Left lung (tissue), 10 donors: ENCODE results near the gene NCBP2L. TPM values are rescaled to one million over a fixed set of nuclear protein-coding genes. Genes with fewer than 3 reads are reported as not detected.

Source experiments
- ATAC-seq: fragments of 200-7000 bp; cut with Tn5 transposase; one replicate; pipeline ENCODE4 v1.9.1; 2020; ENCODE audit warnings: moderate library complexity
- DNase-seq, 4 donors: peaks; one replicate each; pipeline ENCODE4 v3.0.0-alpha.2; 2013 to 2020
- H3K27ac ChIP-seq, 2 donors: fragments of 200-600 bp; sonication (generic) in 1 of 2; one replicate each; pipeline versions ENCODE4 v1.5.0 to v1.8.0; 2020 to 2021
- H3K27me3 ChIP-seq, 2 donors: fragments of 200-600 bp; sonication (generic) in 1 of 2; one replicate each; pipeline versions ENCODE4 v1.5.0 to v1.8.0; 2020 to 2021
- H3K36me3 ChIP-seq, 2 donors: fragments of 200-600 bp; sonication (generic) in 1 of 2; one replicate each; pipeline versions ENCODE4 v1.5.0 to v1.8.0; 2020 to 2021
- H3K4me1 ChIP-seq, 2 donors: fragments of 200-600 bp; one replicate each; pipeline ENCODE4 v1.8.0; 2021
- H3K4me3 ChIP-seq, 2 donors: fragments of 200-600 bp; sonication (generic) in 1 of 2; one replicate each; pipeline versions ENCODE4 v1.5.0 to v1.8.0; 2020 to 2021; ENCODE audit warnings: mild to moderate bottlenecking in 1 of 2
- H3K9me3 ChIP-seq, 2 donors: fragments of 200-600 bp; sonication (generic) in 1 of 2; one replicate each; pipeline versions ENCODE4 v1.5.0 to v1.8.0; 2020 to 2021
- intact Hi-C, 2 donors: fragments of 100-400 bp; cut with DNase I; formaldehyde crosslinking; loops; one replicate each; pipeline versions ENCODE4 v1.11.2 to v1.14.2; 2022
- polyA plus RNA-seq, 6 donors: library from polyadenylated mRNA; unstranded; fragments of 120-200 nt; gene quantifications; one replicate each; pipeline ENCODE4 v1.2.1, GENCODE V29; 2013; ENCODE audit not compliant: insufficient read length in 6 of 6
- total RNA-seq, 2 donors: library from RNA; stranded (reverse); fragmentation: NEBNext Ultra II Directional; extraction: Animal tissue kit (Norgen Biotek cat#: 25700); gene quantifications; one replicate each; pipeline ENCODE4 v1.2.1, GENCODE V29; 2021
- TF ChIP-seq, protein P1 (sequence below), 2 donors: fragments of 200-600 bp; sonication (generic) in 1 of 2; IDR thresholded peaks; one replicate each; pipeline versions ENCODE4 v1.5.0 to v1.8.0; 2021; ENCODE audit warnings: antibody characterized with exemption in 2 of 2
- donor health status: DM: no; HTN: yes; CAD: no.
- donor health status: DM: no; HTN: no; CAD: no.

The NCBP2L gene
- total and polyA plus RNA-seq, 8 donors, result 0.14 to 0.38 (median 0.20) TPM; not detected in 3

DNA sequence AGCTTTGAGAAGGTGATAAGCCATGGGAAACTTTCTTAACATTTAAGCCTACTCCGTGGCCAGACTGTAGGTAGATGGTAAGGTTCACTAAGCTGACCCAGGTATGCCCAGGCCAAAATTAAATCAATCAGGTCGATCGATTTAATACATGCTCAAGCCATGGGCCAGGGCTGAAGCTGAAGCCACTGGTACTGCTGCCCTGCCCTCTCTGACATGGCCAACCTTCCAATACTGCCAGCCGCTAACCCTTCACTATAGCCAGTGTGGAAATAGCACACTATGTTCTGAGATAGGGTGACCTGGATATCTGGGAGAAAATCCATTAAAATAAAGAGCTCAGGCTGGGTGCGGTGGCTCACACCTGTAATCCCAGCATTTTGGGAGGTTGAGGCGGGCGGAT, 33.5 kb upstream of the NCBP2L start:
- intact Hi-C loops, result no loop called here
- Histone ChIP-seq H3K4me1 (peaks cover 16 to 25% of the 10 kb centered on the region in 2 donors), H3K27me3 (no peaks in the 10 kb centered on the region), H3K9me3 (no peaks in the 10 kb centered on the region), H3K4me3 (no peak overlapping the region), H3K36me3 (no peaks in the 10 kb centered on the region), H3K27ac (no peak overlapping the region)
- TF ChIP-seq, protein P1, sequence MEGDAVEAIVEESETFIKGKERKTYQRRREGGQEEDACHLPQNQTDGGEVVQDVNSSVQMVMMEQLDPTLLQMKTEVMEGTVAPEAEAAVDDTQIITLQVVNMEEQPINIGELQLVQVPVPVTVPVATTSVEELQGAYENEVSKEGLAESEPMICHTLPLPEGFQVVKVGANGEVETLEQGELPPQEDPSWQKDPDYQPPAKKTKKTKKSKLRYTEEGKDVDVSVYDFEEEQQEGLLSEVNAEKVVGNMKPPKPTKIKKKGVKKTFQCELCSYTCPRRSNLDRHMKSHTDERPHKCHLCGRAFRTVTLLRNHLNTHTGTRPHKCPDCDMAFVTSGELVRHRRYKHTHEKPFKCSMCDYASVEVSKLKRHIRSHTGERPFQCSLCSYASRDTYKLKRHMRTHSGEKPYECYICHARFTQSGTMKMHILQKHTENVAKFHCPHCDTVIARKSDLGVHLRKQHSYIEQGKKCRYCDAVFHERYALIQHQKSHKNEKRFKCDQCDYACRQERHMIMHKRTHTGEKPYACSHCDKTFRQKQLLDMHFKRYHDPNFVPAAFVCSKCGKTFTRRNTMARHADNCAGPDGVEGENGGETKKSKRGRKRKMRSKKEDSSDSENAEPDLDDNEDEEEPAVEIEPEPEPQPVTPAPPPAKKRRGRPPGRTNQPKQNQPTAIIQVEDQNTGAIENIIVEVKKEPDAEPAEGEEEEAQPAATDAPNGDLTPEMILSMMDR (IDR thresholded peaks at IDR 0.05), result no peak
- ATAC-seq (no peak), DNase-seq (no peak)

DNA sequence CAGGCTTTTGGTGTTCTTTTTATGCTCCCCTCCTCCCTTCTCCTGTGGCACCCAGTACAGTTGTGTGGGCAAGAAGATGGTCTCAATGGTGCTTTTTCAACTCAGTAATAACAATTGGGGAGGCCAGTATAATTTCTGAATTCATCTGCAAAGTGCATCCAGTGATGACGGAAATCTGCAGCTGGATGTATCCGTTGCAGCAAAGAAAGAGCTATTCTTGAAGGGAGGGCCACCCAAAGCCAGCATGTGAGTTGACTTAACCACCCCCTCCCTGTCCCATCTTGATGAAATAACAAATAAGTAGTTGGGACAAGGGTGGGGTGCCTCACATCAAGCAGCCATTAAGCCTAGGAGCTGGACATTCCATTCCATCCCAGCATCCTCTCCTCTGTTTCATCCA, 32.7 kb upstream of the NCBP2L start:
- ATAC-seq (no peak), DNase-seq (no peak)
- Histone ChIP-seq H3K36me3 (no peaks in the 10 kb centered on the region), H3K27me3 (no peaks in the 10 kb centered on the region), H3K4me3 (no peak overlapping the region), H3K9me3 (no peaks in the 10 kb centered on the region), H3K4me1 (peaks cover 16 to 25% of the 10 kb centered on the region in 2 donors), H3K27ac (no peak overlapping the region)
- TF ChIP-seq, protein P1 (IDR thresholded peaks at IDR 0.05), result no peak
- intact Hi-C loops, result no loop called here

DNA sequence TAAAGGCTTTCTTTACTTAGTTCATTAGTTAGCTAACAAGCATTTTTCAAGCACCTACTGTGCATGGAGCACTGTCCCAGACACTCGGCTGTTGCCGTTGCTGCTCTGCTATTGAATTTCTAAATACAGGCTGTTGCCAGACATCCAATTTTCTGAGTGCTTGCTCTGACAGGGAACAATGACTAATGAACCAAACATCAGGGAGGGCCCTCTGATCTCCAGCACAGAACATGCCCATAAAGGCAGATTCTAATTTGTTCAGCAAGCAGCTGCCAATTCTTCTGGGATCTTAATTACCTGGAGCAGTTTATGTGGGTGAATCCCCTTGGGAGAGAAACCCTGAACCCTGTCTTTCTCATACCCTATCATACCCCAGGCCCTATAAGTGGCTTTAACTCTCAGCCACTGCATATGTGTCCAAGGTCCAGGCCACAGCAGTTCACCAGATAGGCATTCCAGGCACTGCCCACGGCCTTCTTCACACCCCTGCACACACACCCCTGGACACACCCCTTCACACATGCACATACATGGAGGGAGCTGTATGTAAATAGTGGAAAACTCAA, 29.9 kb upstream of the NCBP2L start:
- intact Hi-C loops, result no loop called here
- TF ChIP-seq, protein P1 (IDR thresholded peaks at IDR 0.05), result no peak
- peak overlapping the region; percentile 33 to 53 for H3K27ac ChIP-seq
- no peak overlapping the region for H3K4me3 ChIP-seq
- H3K27me3 ChIP-seq, result no peaks in the 10 kb centered on the region
- H3K4me1 ChIP-seq, result peaks cover 3 to 7% of the 10 kb centered on the region in 2 donors
- DNase-seq (no peak), ATAC-seq (peak; percentile 75)
- no peaks in the 10 kb centered on the region for H3K9me3 ChIP-seq
- H3K36me3 ChIP-seq, result no peaks in the 10 kb centered on the region

DNA sequence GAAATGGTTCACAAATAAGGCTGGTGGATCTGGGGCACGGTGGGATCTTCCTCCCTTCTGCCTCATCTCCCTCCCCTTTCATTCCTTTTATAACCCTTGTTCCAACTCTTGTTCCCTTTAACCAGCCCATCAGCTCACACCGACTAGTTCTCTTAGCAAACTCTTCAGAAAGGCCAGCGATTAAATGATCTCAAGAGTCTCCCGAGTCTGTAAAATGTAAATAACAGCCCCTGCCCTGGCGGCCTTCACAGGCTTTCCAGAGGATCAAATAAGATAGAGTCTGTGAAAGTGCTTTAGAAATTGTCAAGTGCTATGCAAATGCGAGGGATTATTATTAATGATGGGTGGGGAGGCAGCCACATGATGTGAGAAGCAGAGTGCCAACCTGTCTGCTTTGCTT, 29.0 kb upstream of the NCBP2L start:
- peak; percentile 50 for ATAC-seq
- intact Hi-C loops, result no loop called here
- H3K27ac ChIP-seq, result no peak overlapping the region

GRCh38 chrX:107750263-107750662, 27.3 kb upstream of the NCBP2L start:
- Histone ChIP-seq H3K9me3 (no peaks in the 10 kb centered on the region), H3K4me1 (peaks cover 0 to 4% of the 10 kb centered on the region in 2 donors), H3K36me3 (no peaks in the 10 kb centered on the region), H3K27ac (no peak overlapping the region), H3K27me3 (no peaks in the 10 kb centered on the region), H3K4me3 (no peak overlapping the region)
- intact Hi-C loops, result no loop called here
- TF ChIP-seq, protein P1 (IDR thresholded peaks at IDR 0.05), result no peak
- no peak for DNase-seq
- no peak for ATAC-seq

More for the DNA sequence above, 29.0 kb upstream of the NCBP2L start:
- no peaks in the 10 kb centered on the region for H3K27me3 ChIP-seq
- H3K4me3 ChIP-seq, result no peak overlapping the region
- TF ChIP-seq, protein P1 (IDR thresholded peaks at IDR 0.05), result no peak
- no peak for DNase-seq
- no peaks in the 10 kb centered on the region for H3K36me3 ChIP-seq
- H3K4me1 ChIP-seq, result peaks cover 0 to 4% of the 10 kb centered on the region in 2 donors
- no peaks in the 10 kb centered on the region for H3K9me3 ChIP-seq
